ENCODE results near the gene MPHOSPH6. TPM values are rescaled to one million over a fixed set of nuclear protein-coding genes. Genes with fewer than 3 reads are reported as not detected.

MPHOSPH6 gene
- polyA plus RNA-seq, 1 donor from 2014 or later: 75.1 TPM

DNA sequence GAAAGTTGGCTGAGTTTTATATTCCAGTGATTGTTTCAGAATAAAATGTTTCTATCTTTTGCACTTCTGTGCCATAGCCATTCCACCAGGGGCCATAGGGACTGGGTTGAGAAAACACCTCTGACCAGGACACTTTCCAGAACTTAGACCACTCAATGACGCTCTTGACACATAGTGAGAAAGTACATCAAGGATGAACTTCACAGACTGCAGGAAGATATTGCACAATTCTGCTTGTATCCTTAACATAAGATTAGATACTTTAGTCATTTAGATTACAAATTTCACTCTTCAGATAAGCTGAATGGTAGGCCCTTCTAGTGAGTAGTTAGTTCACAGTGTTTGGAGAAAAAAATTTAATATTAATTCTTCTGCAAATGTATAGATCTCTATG is 13.0 kb upstream of the MPHOSPH6 start:
- Histone ChIP-seq H3K9me3 (ENCODE audit: low read length) (no peaks in the 10 kb centered on the region), H4K20me1 (ENCODE audit: insufficient read depth) (no peaks in the 10 kb centered on the region), H3K36me3 (ENCODE audit: insufficient read depth, low read length) (no peaks in the 10 kb centered on the region)

DNA sequence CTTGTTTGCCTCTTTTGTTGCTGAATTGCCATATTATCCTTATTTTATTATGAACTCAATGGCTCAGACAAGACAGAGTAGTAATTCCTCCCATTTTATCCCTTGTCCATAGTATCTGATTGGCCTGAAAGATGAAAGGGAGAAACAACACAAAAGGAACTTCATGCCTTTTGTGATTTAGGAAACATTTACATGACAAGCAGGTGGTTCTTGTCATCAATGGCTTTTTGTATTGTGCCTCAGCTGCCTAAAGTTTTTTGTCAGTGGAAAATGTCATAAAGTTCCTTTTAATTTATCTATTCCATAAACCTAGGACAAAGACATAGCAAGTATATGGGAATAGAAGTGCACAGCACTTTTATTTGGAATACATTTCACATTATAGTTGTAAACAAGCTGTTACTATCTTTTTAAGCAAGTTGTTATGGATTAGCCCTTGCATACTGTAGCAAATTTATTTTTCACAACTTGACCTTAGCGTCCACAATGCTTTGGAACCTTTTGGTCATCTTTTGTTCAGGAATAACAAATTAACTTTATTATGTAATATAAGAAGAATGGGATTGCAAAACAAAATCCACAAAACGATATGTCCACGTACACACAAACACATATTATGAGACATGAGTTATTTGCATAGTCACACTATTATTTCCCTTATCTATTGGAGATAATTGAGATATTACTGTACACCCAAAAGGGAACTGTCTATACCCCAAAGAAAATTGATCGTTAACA is 12.4 kb upstream of the MPHOSPH6 start:
- no peaks in the 10 kb centered on the region for H3K36me3 ChIP-seq (ENCODE audit: insufficient read depth, low read length)
- no peak overlapping the region for H3K27ac ChIP-seq (ENCODE audit: low read length)
- TF ChIP-seq, protein P1, sequence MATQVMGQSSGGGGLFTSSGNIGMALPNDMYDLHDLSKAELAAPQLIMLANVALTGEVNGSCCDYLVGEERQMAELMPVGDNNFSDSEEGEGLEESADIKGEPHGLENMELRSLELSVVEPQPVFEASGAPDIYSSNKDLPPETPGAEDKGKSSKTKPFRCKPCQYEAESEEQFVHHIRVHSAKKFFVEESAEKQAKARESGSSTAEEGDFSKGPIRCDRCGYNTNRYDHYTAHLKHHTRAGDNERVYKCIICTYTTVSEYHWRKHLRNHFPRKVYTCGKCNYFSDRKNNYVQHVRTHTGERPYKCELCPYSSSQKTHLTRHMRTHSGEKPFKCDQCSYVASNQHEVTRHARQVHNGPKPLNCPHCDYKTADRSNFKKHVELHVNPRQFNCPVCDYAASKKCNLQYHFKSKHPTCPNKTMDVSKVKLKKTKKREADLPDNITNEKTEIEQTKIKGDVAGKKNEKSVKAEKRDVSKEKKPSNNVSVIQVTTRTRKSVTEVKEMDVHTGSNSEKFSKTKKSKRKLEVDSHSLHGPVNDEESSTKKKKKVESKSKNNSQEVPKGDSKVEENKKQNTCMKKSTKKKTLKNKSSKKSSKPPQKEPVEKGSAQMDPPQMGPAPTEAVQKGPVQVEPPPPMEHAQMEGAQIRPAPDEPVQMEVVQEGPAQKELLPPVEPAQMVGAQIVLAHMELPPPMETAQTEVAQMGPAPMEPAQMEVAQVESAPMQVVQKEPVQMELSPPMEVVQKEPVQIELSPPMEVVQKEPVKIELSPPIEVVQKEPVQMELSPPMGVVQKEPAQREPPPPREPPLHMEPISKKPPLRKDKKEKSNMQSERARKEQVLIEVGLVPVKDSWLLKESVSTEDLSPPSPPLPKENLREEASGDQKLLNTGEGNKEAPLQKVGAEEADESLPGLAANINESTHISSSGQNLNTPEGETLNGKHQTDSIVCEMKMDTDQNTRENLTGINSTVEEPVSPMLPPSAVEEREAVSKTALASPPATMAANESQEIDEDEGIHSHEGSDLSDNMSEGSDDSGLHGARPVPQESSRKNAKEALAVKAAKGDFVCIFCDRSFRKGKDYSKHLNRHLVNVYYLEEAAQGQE (IDR thresholded peaks at IDR 0.05; ENCODE audit: borderline replicate concordance): no peak
- no peak for TF ChIP-seq EZH2 (IDR thresholded peaks at IDR 0.05; ENCODE audit: borderline replicate concordance, insufficient read depth, low read length, poor library complexity, severe bottlenecking)
- TF ChIP-seq RAD21 (conservative IDR thresholded peaks at IDR 0.05): no peak
- TF ChIP-seq EP300 (conservative IDR thresholded peaks at IDR 0.05; ENCODE audit: poor library complexity, severe bottlenecking): no peak
- no peaks in the 10 kb centered on the region for H3K9me3 ChIP-seq (ENCODE audit: low read length)
- H3K79me2 ChIP-seq (replicated peaks; ENCODE audit: insufficient read depth, low read length): no peaks in the 10 kb centered on the region
- no peaks in the 10 kb centered on the region for H3K27me3 ChIP-seq (ENCODE audit: insufficient read depth, low read depth, low read length)
- H4K20me1 ChIP-seq (ENCODE audit: insufficient read depth): no peaks in the 10 kb centered on the region
- no peak overlapping the region for H2AFZ ChIP-seq (ENCODE audit: low read depth, low read length)
- H3K9me2 ChIP-seq (ENCODE audit: insufficient read depth, low read length): no peaks in the 10 kb centered on the region
- no peak overlapping the region for H3K4me3 ChIP-seq (ENCODE audit: low read length)
- no peak overlapping the region for H3K4me2 ChIP-seq (ENCODE audit: low read length)
- H3F3A ChIP-seq (ENCODE audit: insufficient read depth, low read length, poor library complexity, severe bottlenecking): no peaks in the 10 kb centered on the region
- H3K9ac ChIP-seq (ENCODE audit: low read length): no peak overlapping the region

More for the DNA sequence above, 13.0 kb upstream of the MPHOSPH6 start:
- Histone ChIP-seq H3K27ac (ENCODE audit: low read length) (no peak overlapping the region), H3K27me3 (ENCODE audit: insufficient read depth, low read depth, low read length) (no peaks in the 10 kb centered on the region), H3K79me2 (replicated peaks; ENCODE audit: insufficient read depth, low read length) (no peaks in the 10 kb centered on the region), H3K9me2 (ENCODE audit: insufficient read depth, low read length) (no peaks in the 10 kb centered on the region), H3F3A (ENCODE audit: insufficient read depth, low read length, poor library complexity, severe bottlenecking) (no peaks in the 10 kb centered on the region), H2AFZ (ENCODE audit: low read depth, low read length) (no peak overlapping the region), H3K9ac (ENCODE audit: low read length) (no peak overlapping the region), H3K4me2 (ENCODE audit: low read length) (no peak overlapping the region), H3K4me3 (ENCODE audit: low read length) (no peak overlapping the region)
- TF ChIP-seq EZH2 (IDR thresholded peaks at IDR 0.05; ENCODE audit: borderline replicate concordance, insufficient read depth, low read length, poor library complexity, severe bottlenecking) (no peak), TAF1 (IDR thresholded peaks at IDR 0.05; ENCODE audit: low read depth) (no peak), POLR2AphosphoS5 (IDR thresholded peaks at IDR 0.05) (no peak), EP300 (conservative IDR thresholded peaks at IDR 0.05; ENCODE audit: poor library complexity, severe bottlenecking) (no peak), MXI1 (conservative IDR thresholded peaks at IDR 0.05; ENCODE audit: poor library complexity, severe bottlenecking) (no peak), SMC3 (conservative IDR thresholded peaks at IDR 0.05; ENCODE audit: poor library complexity) (no peak), RAD21 (conservative IDR thresholded peaks at IDR 0.05) (no peak)
- TF ChIP-seq, protein P1 (IDR thresholded peaks at IDR 0.05; ENCODE audit: borderline replicate concordance): no peak
- TF ChIP-seq, protein P2, sequence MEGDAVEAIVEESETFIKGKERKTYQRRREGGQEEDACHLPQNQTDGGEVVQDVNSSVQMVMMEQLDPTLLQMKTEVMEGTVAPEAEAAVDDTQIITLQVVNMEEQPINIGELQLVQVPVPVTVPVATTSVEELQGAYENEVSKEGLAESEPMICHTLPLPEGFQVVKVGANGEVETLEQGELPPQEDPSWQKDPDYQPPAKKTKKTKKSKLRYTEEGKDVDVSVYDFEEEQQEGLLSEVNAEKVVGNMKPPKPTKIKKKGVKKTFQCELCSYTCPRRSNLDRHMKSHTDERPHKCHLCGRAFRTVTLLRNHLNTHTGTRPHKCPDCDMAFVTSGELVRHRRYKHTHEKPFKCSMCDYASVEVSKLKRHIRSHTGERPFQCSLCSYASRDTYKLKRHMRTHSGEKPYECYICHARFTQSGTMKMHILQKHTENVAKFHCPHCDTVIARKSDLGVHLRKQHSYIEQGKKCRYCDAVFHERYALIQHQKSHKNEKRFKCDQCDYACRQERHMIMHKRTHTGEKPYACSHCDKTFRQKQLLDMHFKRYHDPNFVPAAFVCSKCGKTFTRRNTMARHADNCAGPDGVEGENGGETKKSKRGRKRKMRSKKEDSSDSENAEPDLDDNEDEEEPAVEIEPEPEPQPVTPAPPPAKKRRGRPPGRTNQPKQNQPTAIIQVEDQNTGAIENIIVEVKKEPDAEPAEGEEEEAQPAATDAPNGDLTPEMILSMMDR (IDR thresholded peaks at IDR 0.05; ENCODE audit: poor library complexity, severe bottlenecking): no peak

Measured in neural cell (in vitro differentiated cells).